Caco-2 (cell line): ENCODE data around the gene CHST7. TPM values are rescaled to one million over a fixed set of nuclear protein-coding genes. Genes with fewer than 3 reads are reported as not detected.

ENCODE experiments used
- BruUV-seq: library from RNA; stranded (reverse); fragments of 400-500 nt; replicated peaks from 2 replicates; lab custom pipeline; 2021; lab: Mats Ljungman, UMichigan
- CTCF ChIA-PET: fragments of 300-600 bp; sonication (Branson Sonifier 250); formaldehyde crosslinking; loops from one replicate; lab custom pipeline; 2022; ENCODE audit warnings: antibody characterized with exemption; lab: Charles Lee
- POLR2A ChIA-PET: fragments of 300-600 bp; sonication (Branson Sonifier 250); formaldehyde crosslinking; loops from one replicate; lab custom pipeline; 2022; ENCODE audit warnings: antibody characterized with exemption; lab: Charles Lee
- DNase-seq, 2 experiments: peaks; one replicate each; pipeline versions ENCODE4 v3.0.0 to v3.0.0-alpha.2; 2020 to 2022
- H3K27me3 ChIP-seq: replicated peaks from 2 replicates; pipeline ENCODE4 v1.6.0; 2011; ENCODE audit warnings: low read length; ENCODE audit not compliant: control insufficient read depth, insufficient read depth
- H3K36me3 ChIP-seq: 2 replicates; pipeline ENCODE4 v1.5.1; 2011; ENCODE audit warnings: low read length; ENCODE audit not compliant: control insufficient read depth, insufficient read depth
- H3K4me1 ChIP-seq: fragments of 250-450 bp; sonication (Bioruptor Pico); 2 replicates; pipeline ENCODE4 v1.5.1; 2020; ENCODE audit warnings: mild to moderate bottlenecking
- H3K4me3 ChIP-seq: 2 replicates; pipeline ENCODE4 v1.5.1; 2011; ENCODE audit warnings: low read depth, mild to moderate bottlenecking, control low read depth, low read length
- H3K9me3 ChIP-seq: fragments of 250-450 bp; sonication (Bioruptor Pico); 2 replicates; pipeline ENCODE4 v1.5.1; 2020; ENCODE audit warnings: mild to moderate bottlenecking, moderate library complexity
- H3K27ac Mint-ChIP-seq: one replicate; pipeline ENCODE4 v1.8.0; 2022; ENCODE audit warnings: mixed read lengths; ENCODE audit not compliant: unreplicated experiment
- H3K27me3 Mint-ChIP-seq: one replicate; pipeline ENCODE4 v1.8.0; 2022; ENCODE audit warnings: mixed read lengths; ENCODE audit not compliant: insufficient read depth, unreplicated experiment
- H3K36me3 Mint-ChIP-seq: one replicate; pipeline ENCODE4 v1.8.0; 2022; ENCODE audit warnings: mild to moderate bottlenecking, mixed read lengths; ENCODE audit not compliant: insufficient read depth, unreplicated experiment
- H3K4me1 Mint-ChIP-seq: one replicate; pipeline ENCODE4 v1.8.0; 2022; ENCODE audit warnings: low read depth, mixed read lengths; ENCODE audit not compliant: unreplicated experiment
- H3K4me3 Mint-ChIP-seq: one replicate; pipeline ENCODE4 v1.8.0; 2022; ENCODE audit warnings: mild to moderate bottlenecking, moderate library complexity, mixed read lengths; ENCODE audit not compliant: unreplicated experiment
- H3K9me3 Mint-ChIP-seq: one replicate; pipeline ENCODE4 v1.8.0; 2022; ENCODE audit warnings: mixed read lengths; ENCODE audit not compliant: unreplicated experiment
- intact Hi-C: fragments of 100-400 bp; cut with micrococcal nuclease; formaldehyde crosslinking; loops from one replicate; pipeline ENCODE4 v1.10.0; 2022; ENCODE audit not compliant: unreplicated experiment
- total RNA-seq: library from RNA; stranded (reverse); gene quantifications from 2 replicates; pipeline ENCODE4 v1.2.3, GENCODE V29; 2022
- TF ChIP-seq, protein P1 (sequence below), 2 experiments: fragments of 200-600 bp in 1 of 2; IDR thresholded peaks; 1 replicate in 1 of 2; 2 replicates in 1 of 2; pipeline versions ENCODE4 v1.5.1 to v1.8.0; 2011 to 2022; ENCODE audit warnings: antibody characterized with exemption in 1 of 2, control low read depth in 1 of 2, inconsistent platforms in 1 of 2, low read depth in 1 of 2, low read length in 1 of 2, mild to moderate bottlenecking in 1 of 2, moderate library complexity in 1 of 2; ENCODE audit not compliant: insufficient read depth in 1 of 2, severe bottlenecking in 1 of 2, unreplicated experiment in 1 of 2

The CHST7 gene
- total RNA-seq, 1 experiment from 2014 or later, result 2.4 TPM

DNA sequence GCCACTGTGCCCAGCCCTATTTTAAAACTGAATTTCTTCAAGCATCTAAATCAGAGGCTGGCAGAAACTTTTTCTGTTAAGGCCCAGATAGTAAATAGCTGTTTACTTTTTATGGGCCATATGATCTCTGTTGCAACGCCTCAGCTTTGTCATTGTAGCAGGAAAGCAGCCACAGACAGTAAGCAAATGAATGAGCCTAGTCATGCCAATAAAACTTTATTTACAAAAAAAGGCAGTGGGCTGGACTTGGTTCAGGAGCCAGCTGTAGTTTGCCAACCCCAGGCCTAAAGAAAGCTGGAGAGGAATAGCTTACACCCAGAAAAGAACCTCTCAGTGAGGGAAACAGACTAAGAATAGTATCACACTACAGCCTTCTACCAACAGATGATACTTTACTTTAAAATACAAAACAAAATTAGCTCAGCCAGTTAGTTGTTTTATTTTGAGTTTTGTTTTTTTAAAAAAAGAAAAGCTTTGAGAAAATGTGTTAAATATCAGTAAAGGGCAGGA lies 25.5 kb downstream of the CHST7 start:
- intact Hi-C loops, result no loop called here
- no peaks in the 10 kb centered on the region for H3K27me3 Mint-ChIP-seq
- H3K36me3 Mint-ChIP-seq, result peaks cover 6% of the 10 kb centered on the region
- Histone ChIP-seq H3K36me3 (no peaks in the 10 kb centered on the region; the same call in 1 of the 2 replicates), H3K27me3 (no peaks in the 10 kb centered on the region), H3K4me1 (no peaks in the 10 kb centered on the region), H3K4me3 (no peak overlapping the region), H3K9me3 (no peaks in the 10 kb centered on the region)
- no peak for DNase-seq
- BruUV-seq, result no TSS peak
- H3K27ac Mint-ChIP-seq, result no peak overlapping the region
- ChIA-PET CTCF (no interaction called here), POLR2A (no interaction called here)
- H3K4me1 Mint-ChIP-seq, result no peaks in the 10 kb centered on the region
- TF ChIP-seq, protein P1, sequence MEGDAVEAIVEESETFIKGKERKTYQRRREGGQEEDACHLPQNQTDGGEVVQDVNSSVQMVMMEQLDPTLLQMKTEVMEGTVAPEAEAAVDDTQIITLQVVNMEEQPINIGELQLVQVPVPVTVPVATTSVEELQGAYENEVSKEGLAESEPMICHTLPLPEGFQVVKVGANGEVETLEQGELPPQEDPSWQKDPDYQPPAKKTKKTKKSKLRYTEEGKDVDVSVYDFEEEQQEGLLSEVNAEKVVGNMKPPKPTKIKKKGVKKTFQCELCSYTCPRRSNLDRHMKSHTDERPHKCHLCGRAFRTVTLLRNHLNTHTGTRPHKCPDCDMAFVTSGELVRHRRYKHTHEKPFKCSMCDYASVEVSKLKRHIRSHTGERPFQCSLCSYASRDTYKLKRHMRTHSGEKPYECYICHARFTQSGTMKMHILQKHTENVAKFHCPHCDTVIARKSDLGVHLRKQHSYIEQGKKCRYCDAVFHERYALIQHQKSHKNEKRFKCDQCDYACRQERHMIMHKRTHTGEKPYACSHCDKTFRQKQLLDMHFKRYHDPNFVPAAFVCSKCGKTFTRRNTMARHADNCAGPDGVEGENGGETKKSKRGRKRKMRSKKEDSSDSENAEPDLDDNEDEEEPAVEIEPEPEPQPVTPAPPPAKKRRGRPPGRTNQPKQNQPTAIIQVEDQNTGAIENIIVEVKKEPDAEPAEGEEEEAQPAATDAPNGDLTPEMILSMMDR (IDR thresholded peaks at IDR 0.05; ENCODE audit: insufficient read depth in 1 of 2, low read depth in 1 of 2, low read length in 1 of 2, severe bottlenecking in 1 of 2, unreplicated experiment in 1 of 2), result no peak
- no peak overlapping the region for H3K4me3 Mint-ChIP-seq
- no peaks in the 10 kb centered on the region for H3K9me3 Mint-ChIP-seq

DNA sequence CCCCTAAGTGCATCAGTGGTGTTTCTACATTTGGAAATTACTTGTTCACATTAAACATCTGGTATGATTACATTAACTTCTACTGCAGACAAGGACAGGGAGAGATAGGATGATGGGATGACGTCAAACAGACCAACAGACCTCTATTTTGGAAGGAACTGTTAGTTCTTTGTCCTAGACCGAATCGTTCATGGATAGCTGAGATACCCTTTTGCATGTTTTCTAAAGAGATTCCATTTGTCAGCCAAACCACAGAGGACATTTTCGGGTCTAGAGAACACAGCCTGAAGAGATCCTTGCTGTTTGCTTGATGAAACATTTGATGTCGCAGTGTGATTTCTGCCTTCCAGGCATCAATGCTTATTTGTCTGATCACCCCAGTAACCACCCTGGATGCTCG lies 27.7 kb downstream of the CHST7 start:
- no peaks in the 10 kb centered on the region for H3K4me1 ChIP-seq
- H3K27me3 ChIP-seq, result no peaks in the 10 kb centered on the region
- H3K9me3 ChIP-seq, result no peaks in the 10 kb centered on the region
- no peaks in the 10 kb centered on the region; the same call in 1 of the 2 replicates for H3K36me3 ChIP-seq
- no peak overlapping the region for H3K4me3 ChIP-seq
- BruUV-seq, result no TSS peak
- DNase-seq, result no peak
- CTCF ChIA-PET, result no interaction called here
- peaks cover 6% of the 10 kb centered on the region for H3K36me3 Mint-ChIP-seq
- no peak overlapping the region for H3K4me3 Mint-ChIP-seq
- no peaks in the 10 kb centered on the region for H3K4me1 Mint-ChIP-seq
- no peaks in the 10 kb centered on the region for H3K9me3 Mint-ChIP-seq
- H3K27ac Mint-ChIP-seq, result no peak overlapping the region
- H3K27me3 Mint-ChIP-seq, result no peaks in the 10 kb centered on the region
- POLR2A ChIA-PET, result no interaction called here
- intact Hi-C loops, result no loop called here
- TF ChIP-seq, protein P1 (IDR thresholded peaks at IDR 0.05; ENCODE audit: insufficient read depth in 1 of 2, low read depth in 1 of 2, low read length in 1 of 2, severe bottlenecking in 1 of 2, unreplicated experiment in 1 of 2), result no peak

DNA sequence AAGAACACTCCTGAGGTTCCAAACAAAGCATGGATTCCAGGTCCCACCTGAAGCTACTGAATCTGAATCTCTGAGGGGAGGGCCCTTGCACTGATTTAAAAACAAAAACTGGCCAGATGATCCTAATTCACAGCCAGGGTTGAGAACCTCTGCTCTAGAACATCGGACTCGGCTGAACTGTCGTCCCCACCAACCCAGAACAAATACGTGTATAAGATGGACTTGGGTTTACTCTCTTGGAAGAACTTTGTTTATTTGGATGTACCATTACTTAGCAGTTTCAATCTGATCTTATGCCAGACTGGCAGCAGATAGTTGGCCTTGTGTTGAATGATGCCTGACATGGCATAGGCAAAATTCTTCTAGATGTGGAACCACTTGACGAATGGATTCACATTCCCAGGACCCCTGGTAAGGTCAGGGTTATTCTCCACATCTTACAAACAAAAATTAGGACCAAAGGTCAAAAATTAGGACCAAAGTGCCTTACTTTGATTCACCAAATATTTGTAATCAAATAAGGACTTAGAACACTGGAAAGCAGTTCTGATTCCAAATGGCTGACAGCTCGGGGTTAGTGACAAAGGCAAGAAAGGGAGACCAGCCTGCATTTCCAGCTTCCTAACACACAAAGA lies 29.0 kb downstream of the CHST7 start:
- H3K36me3 Mint-ChIP-seq, result peaks cover 5% of the 10 kb centered on the region
- TF ChIP-seq, protein P1 (IDR thresholded peaks at IDR 0.05; ENCODE audit: insufficient read depth in 1 of 2, low read depth in 1 of 2, low read length in 1 of 2, severe bottlenecking in 1 of 2, unreplicated experiment in 1 of 2), result no peak
- no peak overlapping the region for H3K4me3 Mint-ChIP-seq
- Histone ChIP-seq H3K36me3 (no peaks in the 10 kb centered on the region; the same call in 1 of the 2 replicates), H3K27me3 (no peaks in the 10 kb centered on the region), H3K4me3 (no peak overlapping the region), H3K4me1 (no peaks in the 10 kb centered on the region), H3K9me3 (no peaks in the 10 kb centered on the region)
- intact Hi-C loops, result no loop called here
- no TSS peak for BruUV-seq
- no peaks in the 10 kb centered on the region for H3K27me3 Mint-ChIP-seq
- CTCF ChIA-PET, result no interaction called here
- POLR2A ChIA-PET, result no interaction called here
- H3K9me3 Mint-ChIP-seq, result no peaks in the 10 kb centered on the region
- H3K4me1 Mint-ChIP-seq, result no peaks in the 10 kb centered on the region
- no peak overlapping the region for H3K27ac Mint-ChIP-seq
- DNase-seq, result no peak
